HCT116 (cell line): ENCODE results near the gene ATP6V1G1. TPM values are rescaled to one million over a fixed set of nuclear protein-coding genes. Genes with fewer than 3 reads are reported as not detected.

Experiments
- ATAC-seq: fragments of 200-7000 bp; cut with Tn5 transposase; 2 replicates; pipeline ENCODE4 v1.9.1; 2020; ENCODE audit warnings: mild to moderate bottlenecking, moderate library complexity
- BruUV-seq: library from RNA; stranded (reverse); fragments of 400-500 nt; replicated peaks from 2 replicates; lab custom pipeline; 2021; lab: Mats Ljungman, UMichigan
- CTCF ChIA-PET: fragments of 300-600 bp; sonication (Branson Sonifier 250); formaldehyde crosslinking; loops from one replicate; lab custom pipeline; 2021; ENCODE audit warnings: antibody characterized with exemption; lab: Charles Lee
- POLR2A ChIA-PET: fragments of 300-600, 350-600 bp; sonication (Branson Sonifier 250); formaldehyde crosslinking; loops from one replicate; lab custom pipeline; 2021; ENCODE audit warnings: antibody characterized with exemption; lab: Charles Lee
- RAD21 ChIA-PET, 2 experiments: fragments of 300-600 bp; sonication (Branson Sonifier 250); formaldehyde crosslinking; loops; one replicate each; lab custom pipeline; 2023; ENCODE audit warnings: low total read pairs in 2 of 2; ENCODE audit not compliant: uncharacterized antibody in 2 of 2, unreplicated experiment in 2 of 2, low non-redundant PET in 1 of 2; lab: Charles Lee
- DNase-seq: peaks from one replicate; pipeline ENCODE4 v3.0.0-alpha.2; 2010; ENCODE audit warnings: low read depth, low spot score
- H2AFZ ChIP-seq: fragments of 200-600 bp; shearing (Covaris generic), sonication (generic); 2 replicates; pipeline ENCODE4 v1.6.1; 2017; ENCODE audit warnings: low read depth, mixed run types, mixed read lengths, antibody characterized with exemption, low read length; ENCODE audit not compliant: poor library complexity, severe bottlenecking
- H3K27ac ChIP-seq: 2 replicates; pipeline ENCODE4 v1.5.1; 2012; ENCODE audit warnings: low read depth, low read length
- H3K27me3 ChIP-seq: fragments of 200-600 bp; sonication (generic); 2 replicates; pipeline ENCODE4 v1.6.1; 2016; ENCODE audit warnings: mixed run types, low read length, mixed read lengths; ENCODE audit not compliant: insufficient read depth
- H3K36me3 ChIP-seq, 2 experiments: fragments of 200-500 bp in 1 of 2; fragments of 200-600 bp in 1 of 2; sonication (Bioruptor generic) in 1 of 2; sonication (generic) in 1 of 2; 2 replicates each; pipeline versions ENCODE4 v1.5.1 to v1.6.1; 2014 to 2016; ENCODE audit warnings: low read length in 2 of 2, inconsistent platforms in 1 of 2, mixed read lengths in 1 of 2, mixed run types in 1 of 2; ENCODE audit not compliant: insufficient read depth in 2 of 2, control insufficient read depth in 1 of 2
- H3K4me1 ChIP-seq, 2 experiments: fragments of 200-600 bp in 1 of 2; sonication (generic) in 1 of 2; 2 replicates each; pipeline versions ENCODE4 v1.5.1 to v1.6.1; 2012 to 2017; ENCODE audit warnings: low read length in 2 of 2, inconsistent platforms in 1 of 2, mild to moderate bottlenecking in 1 of 2, mixed read lengths in 1 of 2, mixed run types in 1 of 2, moderate library complexity in 1 of 2; ENCODE audit not compliant: insufficient read depth in 2 of 2, control insufficient read depth in 1 of 2
- H3K4me2 ChIP-seq: fragments of 200-600 bp; sonication (generic); 2 replicates; pipeline ENCODE4 v1.6.1; 2017; ENCODE audit warnings: mixed run types, low read length, mixed read lengths
- H3K4me3 ChIP-seq, 2 experiments: fragments of 200-600 bp in 1 of 2; sonication (generic) in 1 of 2; replicated peaks in 1 of 2; 2 replicates each; pipeline ENCODE4 v1.5.1; 2011 to 2016; ENCODE audit warnings: low read length in 2 of 2, control low read depth in 1 of 2, low read depth in 1 of 2, mild to moderate bottlenecking in 1 of 2, mixed read lengths in 1 of 2, mixed run types in 1 of 2
- H3K79me2 ChIP-seq: fragments of 200-600 bp; sonication (generic); 2 replicates; pipeline ENCODE4 v1.6.1; 2017; ENCODE audit warnings: mild to moderate bottlenecking, mixed run types, low read length, moderate library complexity, mixed read lengths; ENCODE audit not compliant: insufficient read depth
- H3K9ac ChIP-seq: fragments of 200-600 bp; sonication (generic); 2 replicates; pipeline ENCODE4 v1.6.1; 2016; ENCODE audit warnings: low read length, mixed read lengths
- H3K9me2 ChIP-seq: fragments of 200-600 bp; sonication (generic), shearing (Covaris generic); 2 replicates; pipeline ENCODE4 v1.6.1; 2017; ENCODE audit warnings: mixed run types, mild to moderate bottlenecking, moderate library complexity; ENCODE audit not compliant: insufficient read depth
- H3K9me3 ChIP-seq, 2 experiments: fragments of 200-500 bp in 1 of 2; fragments of 200-600 bp in 1 of 2; sonication (Bioruptor generic) in 1 of 2; sonication (generic) in 1 of 2; 2 replicates each; pipeline ENCODE4 v1.6.1; 2014 to 2017; ENCODE audit warnings: low read length in 2 of 2, mixed read lengths in 2 of 2, inconsistent platforms in 1 of 2, low read depth in 1 of 2, mild to moderate bottlenecking in 1 of 2, mixed run types in 1 of 2, moderate library complexity in 1 of 2; ENCODE audit not compliant: control insufficient read depth in 1 of 2, insufficient read depth in 1 of 2
- H4K20me1 ChIP-seq: fragments of 200-600 bp; sonication (generic), shearing (Covaris generic); 2 replicates; pipeline ENCODE4 v1.6.1; 2017; ENCODE audit warnings: mixed run types, mild to moderate bottlenecking, moderate library complexity; ENCODE audit not compliant: insufficient read depth
- CBX3 ChIP-seq: IDR thresholded peaks from 2 replicates; pipeline ENCODE4 v1.6.1; 2012; ENCODE audit warnings: low read depth
- CEBPB ChIP-seq: IDR thresholded peaks from 2 replicates; pipeline ENCODE4 v1.6.1; 2012; ENCODE audit warnings: low read depth
- EGR1 ChIP-seq: IDR thresholded peaks from 2 replicates; pipeline ENCODE4 v1.6.1; 2012; ENCODE audit warnings: low read depth
- ELF1 ChIP-seq: IDR thresholded peaks from 2 replicates; pipeline ENCODE4 v1.6.1; 2012; ENCODE audit warnings: low read depth, borderline replicate concordance
- EZH2 ChIP-seq: fragments of 200-600 bp; sonication (generic); IDR thresholded peaks from 2 replicates; pipeline ENCODE4 v1.6.1; 2017; ENCODE audit warnings: antibody characterized with exemption, mixed run types
- EZH2phosphoT487 ChIP-seq: fragments of 200-600 bp; IDR thresholded peaks from 2 replicates; pipeline ENCODE4 v1.6.1; 2018; ENCODE audit warnings: antibody characterized with exemption, borderline replicate concordance
- FOSL1 ChIP-seq: IDR thresholded peaks from 2 replicates; pipeline ENCODE4 v1.6.1; 2012; ENCODE audit warnings: low read depth
- JUND ChIP-seq: IDR thresholded peaks from 2 replicates; pipeline ENCODE4 v1.6.1; 2012
- MAX ChIP-seq: IDR thresholded peaks from 2 replicates; pipeline ENCODE4 v1.6.1; 2012
- POLR2A ChIP-seq: IDR thresholded peaks from 2 replicates; pipeline ENCODE4 v1.7.0; 2011; ENCODE audit warnings: borderline replicate concordance; ENCODE audit not compliant: insufficient read depth, insufficient read length; ENCODE audit errors: extremely low read depth
- POLR2AphosphoS5 ChIP-seq: IDR thresholded peaks from 2 replicates; pipeline ENCODE4 v1.6.1; 2011; ENCODE audit warnings: mild to moderate bottlenecking, low read depth, low read length, moderate library complexity
- SP1 ChIP-seq: IDR thresholded peaks from 2 replicates; pipeline ENCODE4 v1.6.1; 2012; ENCODE audit warnings: low read depth
- TCF7L2 ChIP-seq: IDR thresholded peaks from 2 replicates; pipeline ENCODE4 v1.7.0; 2011; ENCODE audit warnings: borderline replicate concordance, inconsistent platforms; ENCODE audit not compliant: insufficient read depth, insufficient read length; ENCODE audit errors: extremely low read depth
- YY1 ChIP-seq: IDR thresholded peaks from 2 replicates; pipeline ENCODE4 v1.6.1; 2011; ENCODE audit warnings: low read length, low read depth, moderate library complexity, mild to moderate bottlenecking; ENCODE audit not compliant: insufficient replicate concordance; ENCODE audit errors: extremely low read depth
- ZNF274 ChIP-seq: fragments of 200-500 bp; sonication (Bioruptor generic); IDR thresholded peaks from 2 replicates; pipeline ENCODE4 v1.6.1; 2014; ENCODE audit warnings: mild to moderate bottlenecking, low read depth, low read length, inconsistent platforms
- intact Hi-C: fragments of 100-400 bp; cut with micrococcal nuclease; formaldehyde crosslinking; loops from 2 replicates; pipeline ENCODE4 v1.10.0; 2022
- total RNA-seq: library from RNA; stranded (reverse); gene quantifications from one replicate; pipeline ENCODE4 v1.2.1, GENCODE V29; 2021; ENCODE audit not compliant: unreplicated experiment
- TF ChIP-seq, protein P1 (sequence below): IDR thresholded peaks from 2 replicates; pipeline ENCODE4 v1.6.1; 2011; ENCODE audit warnings: mild to moderate bottlenecking, low read length, moderate library complexity; ENCODE audit not compliant: insufficient replicate concordance; ENCODE audit errors: extremely low read depth
- TF ChIP-seq, protein P2 (sequence below), 3 experiments: fragments of 200-600 bp in 1 of 3; sonication (generic) in 1 of 3; IDR thresholded peaks in 2 of 3; conservative IDR thresholded peaks in 1 of 3; 2 replicates each; pipeline ENCODE4 v1.5.1; 2012 to 2017; ENCODE audit warnings: low read depth in 2 of 3, low read length in 2 of 3, antibody characterized with exemption in 1 of 3, borderline replicate concordance in 1 of 3, control low read depth in 1 of 3, mild to moderate bottlenecking in 1 of 3, mixed read lengths in 1 of 3, mixed run types in 1 of 3, moderate library complexity in 1 of 3; ENCODE audit not compliant: insufficient read depth in 1 of 3

ATP6V1G1 gene
- total RNA-seq, 1 experiment from 2014 or later: 72.3 TPM

- BruUV-seq: no TSS peak
- Histone ChIP-seq H3K9ac (no peak overlapping the region), H3K4me1 (peaks cover 0 to 7% of the 10 kb centered on the region in 2 experiments; a peak in 2 of 4 replicates), H3K27ac (no peak overlapping the region), H2AFZ (no peak overlapping the region), H3K9me2 (no peaks in the 10 kb centered on the region), H4K20me1 (no peaks in the 10 kb centered on the region), H3K27me3 (no peaks in the 10 kb centered on the region), H3K79me2 (no peaks in the 10 kb centered on the region), H3K9me3 (no peaks in the 10 kb centered on the region), H3K4me3 (no peak overlapping the region), H3K36me3 (no peaks in the 10 kb centered on the region; a peak in 1 of 4 replicates), H3K4me2 (no peak overlapping the region)
- RAD21 ChIA-PET: no interaction called here
- intact Hi-C loops: no loop called here
- DNase-seq (no peak), ATAC-seq (no peak)
- CTCF ChIA-PET: no interaction called here
- POLR2A ChIA-PET: no interaction called here
- TF ChIP-seq FOSL1 (no peak), CBX3 (no peak), POLR2A (no peak), JUND (no peak), EZH2phosphoT487 (no peak), YY1 (no peak), ELF1 (no peak), MAX (no peak), ZNF274 (no peak), CEBPB (no peak), TCF7L2 (no peak), EZH2 (no peak), SP1 (no peak), EGR1 (no peak), POLR2AphosphoS5 (no peak)
- TF ChIP-seq, protein P1, sequence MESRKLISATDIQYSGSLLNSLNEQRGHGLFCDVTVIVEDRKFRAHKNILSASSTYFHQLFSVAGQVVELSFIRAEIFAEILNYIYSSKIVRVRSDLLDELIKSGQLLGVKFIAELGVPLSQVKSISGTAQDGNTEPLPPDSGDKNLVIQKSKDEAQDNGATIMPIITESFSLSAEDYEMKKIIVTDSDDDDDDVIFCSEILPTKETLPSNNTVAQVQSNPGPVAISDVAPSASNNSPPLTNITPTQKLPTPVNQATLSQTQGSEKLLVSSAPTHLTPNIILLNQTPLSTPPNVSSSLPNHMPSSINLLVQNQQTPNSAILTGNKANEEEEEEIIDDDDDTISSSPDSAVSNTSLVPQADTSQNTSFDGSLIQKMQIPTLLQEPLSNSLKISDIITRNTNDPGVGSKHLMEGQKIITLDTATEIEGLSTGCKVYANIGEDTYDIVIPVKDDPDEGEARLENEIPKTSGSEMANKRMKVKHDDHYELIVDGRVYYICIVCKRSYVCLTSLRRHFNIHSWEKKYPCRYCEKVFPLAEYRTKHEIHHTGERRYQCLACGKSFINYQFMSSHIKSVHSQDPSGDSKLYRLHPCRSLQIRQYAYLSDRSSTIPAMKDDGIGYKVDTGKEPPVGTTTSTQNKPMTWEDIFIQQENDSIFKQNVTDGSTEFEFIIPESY: no peak
- TF ChIP-seq, protein P2, sequence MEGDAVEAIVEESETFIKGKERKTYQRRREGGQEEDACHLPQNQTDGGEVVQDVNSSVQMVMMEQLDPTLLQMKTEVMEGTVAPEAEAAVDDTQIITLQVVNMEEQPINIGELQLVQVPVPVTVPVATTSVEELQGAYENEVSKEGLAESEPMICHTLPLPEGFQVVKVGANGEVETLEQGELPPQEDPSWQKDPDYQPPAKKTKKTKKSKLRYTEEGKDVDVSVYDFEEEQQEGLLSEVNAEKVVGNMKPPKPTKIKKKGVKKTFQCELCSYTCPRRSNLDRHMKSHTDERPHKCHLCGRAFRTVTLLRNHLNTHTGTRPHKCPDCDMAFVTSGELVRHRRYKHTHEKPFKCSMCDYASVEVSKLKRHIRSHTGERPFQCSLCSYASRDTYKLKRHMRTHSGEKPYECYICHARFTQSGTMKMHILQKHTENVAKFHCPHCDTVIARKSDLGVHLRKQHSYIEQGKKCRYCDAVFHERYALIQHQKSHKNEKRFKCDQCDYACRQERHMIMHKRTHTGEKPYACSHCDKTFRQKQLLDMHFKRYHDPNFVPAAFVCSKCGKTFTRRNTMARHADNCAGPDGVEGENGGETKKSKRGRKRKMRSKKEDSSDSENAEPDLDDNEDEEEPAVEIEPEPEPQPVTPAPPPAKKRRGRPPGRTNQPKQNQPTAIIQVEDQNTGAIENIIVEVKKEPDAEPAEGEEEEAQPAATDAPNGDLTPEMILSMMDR (IDR thresholded peaks at IDR 0.05 in 2 of 3, conservative IDR thresholded peaks at IDR 0.05 in 1 of 3; ENCODE audit: borderline replicate concordance in 1 of 3, insufficient read depth in 1 of 3, low read depth in 2 of 3, low read length in 2 of 3): no peak
These were observed 34.0 kb downstream of the ATP6V1G1 start for GRCh38 chr9:114621561-114621960.
